ENCODE measurements around the gene LTBP2.

Gene LTBP2

GRCh38 chr14:74464785-74465184 lies 147.3 kb downstream of the LTBP2 start:
- Histone ChIP-seq H3K36me3 (replicated peaks) (no peaks in the 10 kb centered on the region), H3K4me3 (ENCODE audit: low read depth, low read length) (no peak overlapping the region), H3K27me3 (replicated peaks) (no peaks in the 10 kb centered on the region), H3K27ac (no peak overlapping the region)
- in situ Hi-C loops (cut with HindIII; ENCODE audit: low pct_ligation_motif_present, low sequenced_read_pairs): no loop called here
- DNase-seq: no peak
- TF ChIP-seq CTCF (IDR thresholded peaks at IDR 0.05; ENCODE audit: low read depth, low read length, missing control alignments): no peak

- Histone ChIP-seq H3K36me3 (replicated peaks) (no peaks in the 10 kb centered on the region), H3K27ac (no peak overlapping the region), H3K4me3 (ENCODE audit: low read depth, low read length) (no peak overlapping the region), H3K27me3 (replicated peaks) (no peaks in the 10 kb centered on the region)
- in situ Hi-C loops (cut with HindIII; ENCODE audit: low pct_ligation_motif_present, low sequenced_read_pairs): no loop called here
- no peak for DNase-seq
- TF ChIP-seq CTCF (IDR thresholded peaks at IDR 0.05; ENCODE audit: low read depth, low read length, missing control alignments): no peak
These were observed 148.3 kb downstream of the LTBP2 start for GRCh38 chr14:74463697-74464096.

GRCh38 chr14:74462993-74463392 lies 149.0 kb downstream of the LTBP2 start:
- Histone ChIP-seq H3K27me3 (replicated peaks) (no peaks in the 10 kb centered on the region), H3K4me3 (ENCODE audit: low read depth, low read length) (no peak overlapping the region), H3K27ac (no peak overlapping the region), H3K36me3 (replicated peaks) (no peaks in the 10 kb centered on the region)
- TF ChIP-seq CTCF (IDR thresholded peaks at IDR 0.05; ENCODE audit: low read depth, low read length, missing control alignments): no peak
- DNase-seq: no peak
- in situ Hi-C loops (cut with HindIII; ENCODE audit: low pct_ligation_motif_present, low sequenced_read_pairs): no loop called here

- in situ Hi-C loops (cut with HindIII; ENCODE audit: low pct_ligation_motif_present, low sequenced_read_pairs): no loop called here
- no peaks in the 10 kb centered on the region for H3K36me3 ChIP-seq (replicated peaks)
- no peak overlapping the region for H3K27ac ChIP-seq
- H3K27me3 ChIP-seq (replicated peaks): no peaks in the 10 kb centered on the region
- no peak overlapping the region for H3K4me3 ChIP-seq (ENCODE audit: low read depth, low read length)
- DNase-seq: no peak
- no peak for TF ChIP-seq CTCF (IDR thresholded peaks at IDR 0.05; ENCODE audit: low read depth, low read length, missing control alignments)
These were observed 152.1 kb downstream of the LTBP2 start for GRCh38 chr14:74459976-74460375.

GRCh38 chr14:74459289-74459946 lies 152.6 kb downstream of the LTBP2 start:
- in situ Hi-C loops (cut with HindIII; ENCODE audit: low pct_ligation_motif_present, low sequenced_read_pairs): no loop called here
- peak; percentile 70 for DNase-seq
- H3K4me3 ChIP-seq (ENCODE audit: low read depth, low read length): no peak overlapping the region
- peak; percentile 95 for TF ChIP-seq CTCF (IDR thresholded peaks at IDR 0.05; ENCODE audit: low read depth, low read length, missing control alignments)
- H3K36me3 ChIP-seq (replicated peaks): no peaks in the 10 kb centered on the region
- no peak overlapping the region for H3K27ac ChIP-seq
- no peaks in the 10 kb centered on the region for H3K27me3 ChIP-seq (replicated peaks)

GRCh38 chr14:74457565-74457895 lies 154.5 kb downstream of the LTBP2 start:
- in situ Hi-C loops (cut with HindIII; ENCODE audit: low pct_ligation_motif_present, low sequenced_read_pairs): no loop called here
- no peaks in the 10 kb centered on the region for H3K36me3 ChIP-seq (replicated peaks)

More at GRCh38 chr14:74457565-74457895, 154.5 kb downstream of the LTBP2 start:
- Histone ChIP-seq H3K27ac (no peak overlapping the region), H3K27me3 (replicated peaks) (no peaks in the 10 kb centered on the region), H3K4me3 (ENCODE audit: low read depth, low read length) (no peak overlapping the region)
- TF ChIP-seq CTCF (IDR thresholded peaks at IDR 0.05; ENCODE audit: low read depth, low read length, missing control alignments): no peak
- no peak for DNase-seq

Measured in brain microvascular endothelial cell (primary cell).